Type B pancreatic cell (in vitro differentiated cells): Measurements from ENCODE around the gene SIGLEC5. TPM values are rescaled to one million over a fixed set of nuclear protein-coding genes. Genes with fewer than 3 reads are reported as not detected.
"Not testable (repeated sequence)": the region's sequence is repeated elsewhere in the genome, so short reads cannot be mapped to it uniquely, and the experiment has no call there.

Source experiments
- DNase-seq: peaks from one replicate; pipeline ENCODE4 v3.0.0; 2021; ENCODE audit warnings: mixed read lengths; ENCODE audit not compliant: unreplicated experiment; ENCODE audit errors: extremely low spot score
- H3K27ac Mint-ChIP-seq: 2 replicates; pipeline ENCODE4 v1.8.0; 2021; ENCODE audit warnings: mild to moderate bottlenecking, mixed read lengths
- H3K27me3 Mint-ChIP-seq: 2 replicates; pipeline ENCODE4 v1.8.0; 2021; ENCODE audit warnings: mixed read lengths
- H3K36me3 Mint-ChIP-seq: 2 replicates; pipeline ENCODE4 v1.8.0; 2021; ENCODE audit warnings: mixed read lengths
- H3K4me1 Mint-ChIP-seq: one replicate; pipeline ENCODE4 v1.8.0; 2021; ENCODE audit warnings: mixed read lengths; ENCODE audit not compliant: unreplicated experiment
- H3K4me3 Mint-ChIP-seq: 2 replicates; pipeline ENCODE4 v1.8.0; 2021; ENCODE audit warnings: mild to moderate bottlenecking, mixed read lengths
- H3K9me3 Mint-ChIP-seq: 2 replicates; pipeline ENCODE4 v1.8.0; 2021; ENCODE audit warnings: mixed read lengths
- CTCF ChIP-seq: fragments of 200-600 bp; sonication (generic); conservative IDR thresholded peaks from 2 replicates; pipeline ENCODE4 v1.5.0; 2021; ENCODE audit warnings: antibody characterized with exemption, mild to moderate bottlenecking
- long read RNA-seq: library from polyadenylated mRNA; unstranded; transcript quantifications from one replicate; pipeline ENCODE4 v2.0.0, GENCODE V29; 2020
- total RNA-seq: library from RNA; stranded (reverse); gene quantifications from 2 replicates; pipeline ENCODE4 v1.2.1, GENCODE V29; 2021; ENCODE audit warnings: low replicate concordance

Gene SIGLEC5
- not detected in 2 replicates for total RNA-seq
- long read RNA-seq: 0 reads

GRCh38 chr19:51630315-51630714, at the start of gene SIGLEC5:
Gene SIGLEC5 (minus strand): TSS chr19:51630401. CDS start chr19:51630335, 66 bp downstream.
- not testable (repeated sequence) for H3K9me3 Mint-ChIP-seq, H3K4me3 Mint-ChIP-seq, H3K36me3 Mint-ChIP-seq, DNase-seq, H3K27me3 Mint-ChIP-seq, H3K4me1 Mint-ChIP-seq, H3K27ac Mint-ChIP-seq

- TF ChIP-seq CTCF: no peak
- no peak overlapping the region for H3K27ac Mint-ChIP-seq
- H3K4me3 Mint-ChIP-seq: no peak overlapping the region
- peaks cover 35% of the 10 kb centered on the region for H3K27me3 Mint-ChIP-seq
- no peaks in the 10 kb centered on the region for H3K4me1 Mint-ChIP-seq
- DNase-seq: no peak
- H3K9me3 Mint-ChIP-seq: peaks cover 2% of the 10 kb centered on the region
- no peaks in the 10 kb centered on the region for H3K36me3 Mint-ChIP-seq
These were observed 46.4 kb upstream of the SIGLEC5 start for GRCh38 chr19:51676566-51677083.

GRCh38 chr19:51675911-51676565, 45.8 kb upstream of the SIGLEC5 start:
- H3K36me3 Mint-ChIP-seq, H3K4me3 Mint-ChIP-seq, H3K27ac Mint-ChIP-seq, H3K4me1 Mint-ChIP-seq, H3K9me3 Mint-ChIP-seq, DNase-seq: not testable (repeated sequence)
- peaks cover 33% of the 10 kb centered on the region for H3K27me3 Mint-ChIP-seq
- peak; percentile 59 for TF ChIP-seq CTCF

GRCh38 chr19:51668216-51668615, 38.0 kb upstream of the SIGLEC5 start:
- Mint-ChIP-seq H3K4me3 (no peak overlapping the region), H3K36me3 (no peaks in the 10 kb centered on the region), H3K4me1 (no peaks in the 10 kb centered on the region), H3K27ac (no peak overlapping the region), H3K9me3 (no peaks in the 10 kb centered on the region), H3K27me3 (peaks cover 41% of the 10 kb centered on the region)
- no peak for DNase-seq
- no peak for TF ChIP-seq CTCF

GRCh38 chr19:51664997-51665396, 34.8 kb upstream of the SIGLEC5 start:
- H3K36me3 Mint-ChIP-seq: no peaks in the 10 kb centered on the region
- no peaks in the 10 kb centered on the region for H3K4me1 Mint-ChIP-seq
- DNase-seq: no peak
- H3K27me3 Mint-ChIP-seq: peaks cover 59% of the 10 kb centered on the region
- H3K27ac Mint-ChIP-seq: no peak overlapping the region
- TF ChIP-seq CTCF: peak; percentile 22
- no peaks in the 10 kb centered on the region for H3K9me3 Mint-ChIP-seq
- no peak overlapping the region for H3K4me3 Mint-ChIP-seq

- Mint-ChIP-seq H3K36me3 (no peaks in the 10 kb centered on the region), H3K27ac (no peak overlapping the region), H3K27me3 (peaks cover 62% of the 10 kb centered on the region), H3K9me3 (no peaks in the 10 kb centered on the region), H3K4me1 (no peaks in the 10 kb centered on the region), H3K4me3 (no peak overlapping the region)
- no peak for TF ChIP-seq CTCF
- DNase-seq: no peak
These were observed 33.9 kb upstream of the SIGLEC5 start for GRCh38 chr19:51664131-51664530.
